Endothelial cell of umbilical vein (primary cell): Measurements from ENCODE around the gene SEZ6L. TPM values are rescaled to one million over a fixed set of nuclear protein-coding genes. Genes with fewer than 3 reads are reported as not detected.

ENCODE experiments used
- BruUV-seq: library from RNA; stranded (reverse); fragments of 400-500 nt; replicated peaks from 2 replicates; lab custom pipeline; 2021; lab: Mats Ljungman, UMichigan
- CTCF ChIA-PET: fragments of 300-600, 350-600 bp; sonication (Branson Sonifier 250); formaldehyde crosslinking; loops from one replicate; lab custom pipeline; 2021; ENCODE audit warnings: antibody characterized with exemption, inconsistent platforms; lab: Charles Lee
- POLR2A ChIA-PET: fragments of 300-600, 350-600 bp; sonication (Branson Sonifier 250); formaldehyde crosslinking; loops from one replicate; lab custom pipeline; 2021; ENCODE audit warnings: antibody characterized with exemption, inconsistent platforms; lab: Charles Lee
- DNase-seq: peaks from one replicate; pipeline ENCODE4 v3.0.0-alpha.2; 2011; ENCODE audit warnings: low read depth, low spot score
- FAIRE-seq: peaks from 2 replicates; lab custom pipeline; 2011; peaks lifted over from hg19 to GRCh38; lab: Jason Lieb, UNC
- H2AFZ ChIP-seq: 2 replicates; pipeline ENCODE4 v1.6.0; 2012; ENCODE audit warnings: low read depth, low read length, control low read depth, inconsistent platforms
- H3K27ac ChIP-seq: 2 replicates; pipeline ENCODE4 v1.5.1; 2011; ENCODE audit warnings: low read depth, mild to moderate bottlenecking, control low read depth, low read length, moderate library complexity; ENCODE audit not compliant: insufficient read depth
- H3K27me3 ChIP-seq, 2 experiments: 2 replicates each; pipeline versions ENCODE4 v1.6.0 to v1.6.1; 2011; ENCODE audit warnings: low read length in 2 of 2, mixed read lengths in 1 of 2; ENCODE audit not compliant: control insufficient read depth in 2 of 2, insufficient read depth in 2 of 2
- H3K36me3 ChIP-seq, 2 experiments: 2 replicates in 1 of 2; 3 replicates in 1 of 2; pipeline ENCODE4 v1.5.1; 2011; ENCODE audit warnings: low read length in 2 of 2, mild to moderate bottlenecking in 1 of 2, moderate library complexity in 1 of 2; ENCODE audit not compliant: control insufficient read depth in 2 of 2, insufficient read depth in 2 of 2; ENCODE audit errors: extremely low read depth in 1 of 2
- H3K4me1 ChIP-seq: 3 replicates; pipeline ENCODE4 v1.5.1; 2011; ENCODE audit warnings: mild to moderate bottlenecking, low read length; ENCODE audit not compliant: control insufficient read depth, insufficient read depth; ENCODE audit errors: extremely low read depth
- H3K4me2 ChIP-seq: 2 replicates; pipeline ENCODE4 v1.6.1; 2011; ENCODE audit warnings: low read length, control low read depth, mixed read lengths; ENCODE audit not compliant: insufficient read depth
- H3K4me3 ChIP-seq, 3 experiments: fragments of 200-600 bp in 1 of 3; sonication (generic), shearing (Covaris generic) in 1 of 3; replicated peaks in 1 of 3; 2 replicates each; pipeline ENCODE4 v1.5.1; 2011 to 2016; ENCODE audit warnings: control low read depth in 3 of 3, low read length in 3 of 3, mild to moderate bottlenecking in 2 of 3, inconsistent platforms in 1 of 3, low read depth in 1 of 3, moderate library complexity in 1 of 3; ENCODE audit not compliant: insufficient read depth in 1 of 3
- H3K79me2 ChIP-seq: 2 replicates; pipeline ENCODE4 v1.6.0; 2012; ENCODE audit warnings: low read length, inconsistent platforms; ENCODE audit not compliant: control insufficient read depth, insufficient read depth
- H3K9ac ChIP-seq: replicated peaks from 2 replicates; pipeline ENCODE3; 2011; ENCODE audit warnings: low read length, control low read depth; ENCODE audit not compliant: insufficient read depth; ENCODE audit errors: extremely low read depth
- H3K9me1 ChIP-seq: replicated peaks from 3 replicates; pipeline ENCODE4 v1.6.0; 2011; ENCODE audit warnings: mild to moderate bottlenecking, low read length; ENCODE audit not compliant: control insufficient read depth, insufficient read depth; ENCODE audit errors: extremely low read depth
- H3K9me3 ChIP-seq: replicated peaks from 2 replicates; pipeline ENCODE4 v1.5.1; 2012; ENCODE audit warnings: low read length, inconsistent platforms; ENCODE audit not compliant: control insufficient read depth, insufficient read depth
- H4K20me1 ChIP-seq: replicated peaks from 2 replicates; pipeline ENCODE3; 2011; ENCODE audit warnings: mild to moderate bottlenecking, low read length; ENCODE audit not compliant: control insufficient read depth, insufficient read depth; ENCODE audit errors: extremely low read depth
- EZH2 ChIP-seq: IDR thresholded peaks from 2 replicates; pipeline ENCODE4 v1.6.1; 2012; ENCODE audit warnings: borderline replicate concordance, low read depth, mild to moderate bottlenecking, moderate library complexity, low read length, inconsistent platforms; ENCODE audit not compliant: severe bottlenecking
- FOS ChIP-seq: IDR thresholded peaks from 2 replicates; pipeline ENCODE4 v1.6.1; 2011; ENCODE audit warnings: mild to moderate bottlenecking, low read length, moderate library complexity, borderline replicate concordance; ENCODE audit not compliant: insufficient read depth
- GATA2 ChIP-seq: IDR thresholded peaks from 2 replicates; pipeline ENCODE4 v1.7.0; 2011; ENCODE audit warnings: low read depth, mild to moderate bottlenecking, moderate library complexity, mixed read lengths, low read length; ENCODE audit not compliant: insufficient read length, insufficient read depth
- JUN ChIP-seq: IDR thresholded peaks from 2 replicates; pipeline ENCODE4 v1.6.1; 2011; ENCODE audit warnings: borderline replicate concordance, low read depth; ENCODE audit not compliant: insufficient read length, insufficient read depth
- MYC ChIP-seq: IDR thresholded peaks from one replicate; pipeline ENCODE4 v1.6.1; 2011; ENCODE audit warnings: mild to moderate bottlenecking, low read depth, low read length
- POLR2A ChIP-seq: IDR thresholded peaks from 2 replicates; pipeline ENCODE4 v1.6.1; 2012; ENCODE audit warnings: low read depth, mild to moderate bottlenecking, control low read depth, low read length
- dilution Hi-C: fragments of 300-500 bp; cut with MboI; formaldehyde crosslinking; loops from one replicate; pipeline ENCODE4 v1.15.0; 2019; ENCODE audit warnings: low sequenced_read_pairs; ENCODE audit not compliant: extremely low pct_ligation_motif_present
- intact Hi-C: fragments of 100-400 bp; cut with micrococcal nuclease; formaldehyde crosslinking; loops from one replicate; pipeline ENCODE4 v1.10.0; 2022
- polyA plus RNA-seq, 4 experiments: library from polyadenylated mRNA; depleted of rRNA in 3 of 4; stranded (reverse) in 3 of 4; unstranded in 1 of 4; fragments of >200 nt; gene quantifications; 2 replicates each; pipeline versions ENCODE4 v1.2.1 to v1.2.3, GENCODE V29; 2011 to 2012; ENCODE audit warnings: missing spikeins in 1 of 4
- total RNA-seq: library from RNA; stranded (reverse); gene quantifications from 2 replicates; pipeline ENCODE4 v1.2.3, GENCODE V29; 2021
- TF ChIP-seq, protein P1 (sequence below), 2 donors: IDR thresholded peaks; 1 replicate in 1 of 2; 2 replicates in 1 of 2; pipeline ENCODE4 v1.5.1; 2011; ENCODE audit warnings: low read length in 2 of 2, mild to moderate bottlenecking in 2 of 2, moderate library complexity in 2 of 2, control low read depth in 1 of 2, inconsistent platforms in 1 of 2, low read depth in 1 of 2; ENCODE audit not compliant: insufficient read depth in 1 of 2; ENCODE audit errors: extremely low read depth in 1 of 2
- TF ChIP-seq, protein P2 (sequence below): IDR thresholded peaks from 2 replicates; pipeline ENCODE4 v1.6.1; 2011; ENCODE audit not compliant: insufficient read depth, insufficient read length

The SEZ6L gene
- total and polyA plus RNA-seq, 2 donors (not counting 3 experiments of a cell fraction or from before 2014, with no cell fraction given): not detected

DNA sequence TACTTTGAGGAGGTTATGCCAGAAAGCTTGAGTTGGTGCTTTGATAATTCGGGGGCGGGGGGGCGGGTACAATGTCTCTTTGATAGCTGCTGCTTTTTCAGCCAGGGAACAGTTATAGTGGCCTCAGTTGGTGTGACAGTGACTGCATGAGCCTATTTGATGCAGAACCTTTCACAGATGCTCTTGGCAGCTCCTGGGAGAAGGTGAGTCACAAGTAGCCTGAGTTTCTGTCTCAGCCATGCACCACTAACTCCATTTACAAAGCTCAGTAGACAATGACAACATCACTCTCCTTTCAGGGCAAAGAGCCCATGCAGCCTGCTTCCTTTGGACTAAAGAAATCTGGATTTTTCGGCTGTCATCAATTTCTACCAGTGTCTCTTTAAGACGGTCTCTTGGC, 42.1 kb upstream of the SEZ6L start:
- TF ChIP-seq GATA2 (no peak), FOS (no peak)
- TF ChIP-seq, protein P1, sequence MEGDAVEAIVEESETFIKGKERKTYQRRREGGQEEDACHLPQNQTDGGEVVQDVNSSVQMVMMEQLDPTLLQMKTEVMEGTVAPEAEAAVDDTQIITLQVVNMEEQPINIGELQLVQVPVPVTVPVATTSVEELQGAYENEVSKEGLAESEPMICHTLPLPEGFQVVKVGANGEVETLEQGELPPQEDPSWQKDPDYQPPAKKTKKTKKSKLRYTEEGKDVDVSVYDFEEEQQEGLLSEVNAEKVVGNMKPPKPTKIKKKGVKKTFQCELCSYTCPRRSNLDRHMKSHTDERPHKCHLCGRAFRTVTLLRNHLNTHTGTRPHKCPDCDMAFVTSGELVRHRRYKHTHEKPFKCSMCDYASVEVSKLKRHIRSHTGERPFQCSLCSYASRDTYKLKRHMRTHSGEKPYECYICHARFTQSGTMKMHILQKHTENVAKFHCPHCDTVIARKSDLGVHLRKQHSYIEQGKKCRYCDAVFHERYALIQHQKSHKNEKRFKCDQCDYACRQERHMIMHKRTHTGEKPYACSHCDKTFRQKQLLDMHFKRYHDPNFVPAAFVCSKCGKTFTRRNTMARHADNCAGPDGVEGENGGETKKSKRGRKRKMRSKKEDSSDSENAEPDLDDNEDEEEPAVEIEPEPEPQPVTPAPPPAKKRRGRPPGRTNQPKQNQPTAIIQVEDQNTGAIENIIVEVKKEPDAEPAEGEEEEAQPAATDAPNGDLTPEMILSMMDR (IDR thresholded peaks at IDR 0.05; ENCODE audit: extremely low read depth in 1 of 2, insufficient read depth in 1 of 2, low read depth in 1 of 2, low read length in 2 of 2): no peak
- ChIA-PET CTCF (no interaction called here), POLR2A (no interaction called here)
- no TSS peak for BruUV-seq
- Histone ChIP-seq H3K4me1 (no peaks in the 10 kb centered on the region), H3K79me2 (no peaks in the 10 kb centered on the region), H2AFZ (no peak overlapping the region), H3K27ac (no peak overlapping the region), H3K4me2 (no peak overlapping the region), H3K36me3 (no peaks in the 10 kb centered on the region), H3K27me3 (no peaks in the 10 kb centered on the region), H3K9me3 (no peaks in the 10 kb centered on the region), H3K9ac (no peak overlapping the region), H3K9me1 (no peaks in the 10 kb centered on the region), H3K4me3 (no peak overlapping the region), H4K20me1 (no peaks in the 10 kb centered on the region)
- intact Hi-C loops (no loop called here), dilution Hi-C loops (no loop called here)
- FAIRE-seq (no peak), DNase-seq (no peak)

DNA sequence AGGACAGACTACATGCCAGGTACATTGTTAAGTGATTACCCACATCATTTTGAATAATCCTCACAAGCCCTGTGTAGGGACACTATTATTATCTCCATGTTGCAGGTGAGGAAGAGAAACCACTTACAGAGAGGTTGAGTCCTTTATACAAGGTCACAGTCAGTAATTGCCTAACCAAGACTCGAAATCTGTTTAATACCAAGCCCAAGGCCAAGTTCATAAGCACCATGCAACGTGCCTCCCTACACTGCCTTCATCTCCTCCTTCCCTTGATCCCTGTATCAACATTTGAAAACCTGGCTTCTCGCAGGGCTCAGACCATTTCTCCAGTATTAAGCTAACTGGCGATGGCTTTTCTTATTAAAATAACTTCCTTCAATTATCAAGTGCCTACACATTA, 41.7 kb upstream of the SEZ6L start:
- no TSS peak for BruUV-seq
- H4K20me1 ChIP-seq: no peaks in the 10 kb centered on the region
- no peaks in the 10 kb centered on the region for H3K4me1 ChIP-seq
- H3K27ac ChIP-seq: no peak overlapping the region
- intact Hi-C loops (no loop called here), dilution Hi-C loops (no loop called here)
- H3K79me2 ChIP-seq: no peaks in the 10 kb centered on the region
- DNase-seq (no peak), FAIRE-seq (no peak)
- H3K4me3 ChIP-seq: no peak overlapping the region
- H3K36me3 ChIP-seq: no peaks in the 10 kb centered on the region
- no peaks in the 10 kb centered on the region for H3K9me3 ChIP-seq
- POLR2A ChIA-PET: no interaction called here
- CTCF ChIA-PET: no interaction called here
- H2AFZ ChIP-seq: no peak overlapping the region
- TF ChIP-seq, protein P1 (IDR thresholded peaks at IDR 0.05; ENCODE audit: extremely low read depth in 1 of 2, insufficient read depth in 1 of 2, low read depth in 1 of 2, low read length in 2 of 2): no peak
- no peak for TF ChIP-seq JUN
- no peak for TF ChIP-seq POLR2A
- TF ChIP-seq EZH2: no peak
- TF ChIP-seq, protein P2, sequence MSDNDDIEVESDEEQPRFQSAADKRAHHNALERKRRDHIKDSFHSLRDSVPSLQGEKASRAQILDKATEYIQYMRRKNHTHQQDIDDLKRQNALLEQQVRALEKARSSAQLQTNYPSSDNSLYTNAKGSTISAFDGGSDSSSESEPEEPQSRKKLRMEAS: no peak
- no peak for TF ChIP-seq MYC
- TF ChIP-seq FOS: no peak
- TF ChIP-seq GATA2: no peak
- no peaks in the 10 kb centered on the region for H3K9me1 ChIP-seq
- no peak overlapping the region for H3K9ac ChIP-seq
- no peak overlapping the region for H3K4me2 ChIP-seq
- no peaks in the 10 kb centered on the region for H3K27me3 ChIP-seq
